HFFc6 (cell line): ENCODE results near the gene ADSS1. TPM values are rescaled to one million over a fixed set of nuclear protein-coding genes. Genes with fewer than 3 reads are reported as not detected.

Source experiments
- DNase-seq: peaks from one replicate; pipeline ENCODE4 v3.0.0-alpha.2; 2018
- H3K27ac Mint-ChIP-seq: 2 replicates; pipeline ENCODE4 v1.8.0; 2020; ENCODE audit warnings: mild to moderate bottlenecking, mixed read lengths
- H3K27me3 Mint-ChIP-seq: 2 replicates; pipeline ENCODE4 v1.8.0; 2021; ENCODE audit warnings: mild to moderate bottlenecking, moderate library complexity, mixed read lengths; ENCODE audit not compliant: insufficient read depth
- H3K36me3 Mint-ChIP-seq: 2 replicates; pipeline ENCODE4 v1.8.0; 2021; ENCODE audit warnings: low read depth, mixed read lengths
- H3K4me1 Mint-ChIP-seq: 2 replicates; pipeline ENCODE4 v1.8.0; 2020; ENCODE audit warnings: low read depth, mixed read lengths
- H3K4me3 Mint-ChIP-seq: 2 replicates; pipeline ENCODE4 v1.8.0; 2020; ENCODE audit warnings: mild to moderate bottlenecking, moderate library complexity, mixed read lengths
- H3K9me3 Mint-ChIP-seq: 2 replicates; pipeline ENCODE4 v1.8.0; 2020; ENCODE audit warnings: mild to moderate bottlenecking, mixed read lengths
- CTCF ChIP-seq: fragments of 200-600 bp; sonication (generic); IDR thresholded peaks from 2 replicates; pipeline ENCODE4 v1.5.0; 2021; ENCODE audit warnings: antibody characterized with exemption, mild to moderate bottlenecking
- total RNA-seq, 6 experiments: library from RNA; stranded (reverse); fragmentation: NEBNext Ultra II Directional; extraction: Animal tissue kit (Norgen Biotek cat#: 25700); gene quantifications; 2 replicates in 1 of 6; 3 replicates in 5 of 6; pipeline ENCODE4 v1.2.3, GENCODE V29; 2021

Gene ADSS1
- total RNA-seq, 6 experiments from 2014 or later = 2.7 to 3.7 (median 3.3) TPM

DNA sequence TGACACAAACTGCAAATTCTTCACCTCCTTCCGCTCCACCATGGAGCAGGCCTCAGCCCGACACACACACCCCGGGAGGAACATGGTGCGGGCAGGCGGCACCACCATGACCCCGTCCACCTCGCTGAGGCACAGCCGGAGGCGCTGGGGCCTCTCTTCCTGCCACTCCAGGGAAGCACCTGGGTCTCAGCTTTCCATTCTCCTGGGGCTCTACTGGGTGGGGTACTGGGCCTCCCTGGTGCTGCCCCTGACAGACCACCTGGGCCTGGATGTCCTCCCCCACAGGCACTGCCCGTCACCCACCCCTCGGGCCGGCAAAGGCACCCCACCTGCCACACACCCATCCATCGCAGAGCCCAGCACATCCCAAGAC, 61.7 kb downstream of the ADSS1 start:
- no peaks in the 10 kb centered on the region for H3K36me3 Mint-ChIP-seq
- no peaks in the 10 kb centered on the region; the same call in 1 of the 2 replicates for H3K27me3 Mint-ChIP-seq
- no peak for DNase-seq
- H3K9me3 Mint-ChIP-seq = no peaks in the 10 kb centered on the region
- no peak overlapping the region for H3K4me3 Mint-ChIP-seq
- H3K4me1 Mint-ChIP-seq = no peaks in the 10 kb centered on the region
- no peak for TF ChIP-seq CTCF
- no peak overlapping the region for H3K27ac Mint-ChIP-seq

DNA sequence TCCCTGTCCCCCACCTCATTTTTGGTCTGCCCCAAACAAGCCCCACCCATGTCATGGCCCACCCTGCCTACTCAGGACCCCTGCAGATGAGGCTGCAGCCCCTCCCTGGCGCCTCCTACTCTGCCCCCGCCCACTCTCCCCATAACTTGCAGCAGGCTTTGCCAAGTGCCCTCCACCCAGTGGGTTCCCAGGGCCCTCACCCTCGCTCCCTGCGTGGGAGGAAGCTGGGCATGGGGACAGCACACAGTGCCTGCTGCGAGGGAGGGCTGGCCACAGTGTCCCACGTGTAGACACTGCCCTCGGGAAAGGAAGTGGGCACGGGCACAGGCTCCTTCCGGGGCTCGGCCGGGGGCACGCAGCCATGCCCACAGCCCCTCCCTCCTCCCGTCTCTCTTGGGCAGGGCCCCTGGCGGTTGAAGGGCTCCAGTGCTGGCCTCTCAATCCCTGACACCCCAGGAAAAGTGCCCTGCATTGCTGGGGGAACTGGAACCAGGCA, 62.1 kb downstream of the ADSS1 start:
- TF ChIP-seq CTCF = no peak
- Mint-ChIP-seq H3K9me3 (no peaks in the 10 kb centered on the region), H3K4me1 (no peaks in the 10 kb centered on the region), H3K27ac (no peak overlapping the region), H3K36me3 (no peaks in the 10 kb centered on the region), H3K4me3 (no peak overlapping the region), H3K27me3 (no peaks in the 10 kb centered on the region; the same call in 1 of the 2 replicates)
- DNase-seq = no peak

DNA sequence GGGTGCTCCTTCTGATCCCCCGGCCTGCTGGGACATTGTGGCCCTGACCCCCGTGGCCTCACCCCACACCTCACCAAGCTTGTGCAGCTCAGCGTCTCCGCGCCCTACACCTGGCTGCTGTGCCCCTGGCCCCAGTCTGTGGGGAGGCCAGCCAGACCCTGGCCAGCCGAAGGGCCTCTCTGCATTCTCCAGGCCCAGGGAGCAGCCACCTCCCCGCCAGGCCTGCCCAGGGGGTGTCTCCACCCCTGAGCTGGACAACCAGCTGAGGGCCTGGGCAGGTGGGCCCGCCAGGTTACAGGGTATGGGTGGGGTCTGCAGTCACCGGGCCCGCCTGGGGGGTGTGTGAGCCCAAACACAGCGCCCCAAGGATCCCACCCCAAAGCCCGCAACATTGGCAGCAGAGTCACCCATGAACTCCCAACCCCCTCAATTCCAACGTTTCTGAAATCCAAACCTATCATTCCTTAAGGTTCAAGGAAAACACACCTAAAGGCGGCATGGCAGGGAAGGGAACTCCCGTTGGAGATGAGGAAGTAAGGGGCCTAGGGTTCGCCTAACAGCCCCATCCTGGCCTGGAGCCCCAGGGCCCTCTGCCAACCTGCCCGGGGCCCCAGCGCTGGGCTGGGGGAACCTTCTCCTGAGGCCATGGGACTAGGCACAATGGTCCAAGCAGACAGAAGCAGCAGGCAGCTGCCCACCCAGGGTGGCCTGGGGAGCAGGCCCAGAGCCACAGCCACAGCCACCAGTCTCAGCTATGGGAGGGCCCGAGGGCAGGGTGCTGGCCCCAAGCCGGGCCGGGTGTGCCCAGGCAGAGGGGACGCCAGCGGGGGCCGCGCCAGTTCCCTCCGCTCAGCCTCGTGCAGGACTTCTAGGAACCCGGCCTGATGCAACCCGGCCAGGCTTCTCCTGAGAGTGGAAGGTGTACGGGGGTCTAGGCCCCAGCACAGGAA, 63.0 kb downstream of the ADSS1 start:
- no peaks in the 10 kb centered on the region for H3K9me3 Mint-ChIP-seq
- no peak for DNase-seq
- H3K4me1 Mint-ChIP-seq = no peaks in the 10 kb centered on the region
- H3K4me3 Mint-ChIP-seq = no peak overlapping the region
- no peak overlapping the region for H3K27ac Mint-ChIP-seq
- H3K36me3 Mint-ChIP-seq = no peaks in the 10 kb centered on the region; the same call in 1 of the 2 replicates
- no peak for TF ChIP-seq CTCF
- no peaks in the 10 kb centered on the region; the same call in 1 of the 2 replicates for H3K27me3 Mint-ChIP-seq

GRCh38 chr14:104787736-104788135, 63.7 kb downstream of the ADSS1 start:
- Mint-ChIP-seq H3K27ac (no peak overlapping the region), H3K27me3 (no peaks in the 10 kb centered on the region; the same call in 1 of the 2 replicates), H3K4me1 (peaks cover under 1% of the 10 kb centered on the region; the same call in 1 of the 2 replicates), H3K4me3 (no peak overlapping the region), H3K9me3 (no peaks in the 10 kb centered on the region), H3K36me3 (no peaks in the 10 kb centered on the region; the same call in 1 of the 2 replicates)
- DNase-seq = no peak
- TF ChIP-seq CTCF = no peak

- DNase-seq = no peak
- Mint-ChIP-seq H3K4me1 (peaks cover 6% of the 10 kb centered on the region), H3K27me3 (no peaks in the 10 kb centered on the region; the same call in 1 of the 2 replicates), H3K36me3 (no peaks in the 10 kb centered on the region; the same call in 1 of the 2 replicates), H3K9me3 (no peaks in the 10 kb centered on the region), H3K27ac (no peak overlapping the region), H3K4me3 (no peak overlapping the region)
- no peak for TF ChIP-seq CTCF
Observed at GRCh38 chr14:104788161-104788818, 64.3 kb downstream of the ADSS1 start.
